Measurements from ENCODE around the gene SLC25A41.
"Not testable (repeated sequence)": the region's sequence is repeated elsewhere in the genome, so short reads cannot be mapped to it uniquely, and the experiment has no call there.

Gene SLC25A41

DNA sequence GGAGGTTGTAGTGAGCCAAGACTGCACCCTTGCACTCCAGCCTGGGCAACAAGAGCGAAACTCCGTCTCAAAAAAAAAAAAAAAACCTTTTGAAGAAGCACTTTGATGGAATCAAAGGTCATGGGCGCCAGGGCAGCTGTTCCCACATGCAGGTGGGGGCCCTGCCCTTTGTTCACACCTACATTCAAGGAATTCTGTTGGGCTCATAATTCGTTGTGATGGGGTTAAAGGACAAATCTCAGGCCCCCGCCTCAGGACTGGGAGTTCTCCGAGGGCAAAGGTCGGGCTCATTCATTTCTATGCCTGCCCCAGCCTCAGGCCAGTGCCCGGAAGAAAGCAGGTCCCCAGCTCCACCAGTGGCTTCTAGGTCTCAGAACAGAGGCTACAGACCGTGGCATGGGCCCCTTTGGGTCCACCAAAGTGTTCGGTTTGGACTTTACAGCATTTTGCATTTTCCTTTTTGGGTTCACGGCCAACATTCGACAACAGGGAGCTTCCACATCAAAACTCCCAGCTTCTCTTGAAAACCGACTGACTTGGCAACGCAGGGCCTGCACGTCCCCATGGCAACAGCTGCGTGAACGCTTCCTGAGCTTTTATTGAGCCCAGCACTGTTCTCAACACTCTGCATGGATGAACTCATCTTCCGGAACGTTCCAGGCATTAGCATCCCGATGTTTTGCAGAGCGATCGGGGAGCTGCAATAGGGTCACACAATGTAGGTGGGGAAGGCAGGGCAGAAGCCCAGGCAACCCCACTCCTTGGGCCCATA, 30.5 kb downstream of the SLC25A41 start:
- DNase-seq: no peak

DNA sequence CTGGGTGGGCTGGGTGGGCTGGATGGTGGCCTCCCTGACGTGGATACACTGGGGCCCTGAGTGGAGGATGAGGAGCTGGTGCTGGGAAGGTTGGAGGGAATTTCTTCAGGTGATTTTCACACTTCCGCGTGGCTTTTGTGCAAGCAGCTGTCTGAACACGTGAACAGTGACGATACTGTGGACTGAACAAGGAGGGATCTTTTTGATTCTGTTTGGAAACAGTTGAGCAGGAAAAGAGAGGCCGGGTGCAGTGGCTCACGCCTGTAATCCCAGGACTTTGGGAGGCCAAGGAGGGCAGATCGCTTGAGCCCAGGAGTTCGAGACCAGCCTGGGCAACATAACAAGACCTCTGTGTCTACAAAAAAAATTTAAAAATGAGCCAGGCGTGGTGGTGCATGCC, 31.5 kb downstream of the SLC25A41 start:
- no peak for DNase-seq

DNA sequence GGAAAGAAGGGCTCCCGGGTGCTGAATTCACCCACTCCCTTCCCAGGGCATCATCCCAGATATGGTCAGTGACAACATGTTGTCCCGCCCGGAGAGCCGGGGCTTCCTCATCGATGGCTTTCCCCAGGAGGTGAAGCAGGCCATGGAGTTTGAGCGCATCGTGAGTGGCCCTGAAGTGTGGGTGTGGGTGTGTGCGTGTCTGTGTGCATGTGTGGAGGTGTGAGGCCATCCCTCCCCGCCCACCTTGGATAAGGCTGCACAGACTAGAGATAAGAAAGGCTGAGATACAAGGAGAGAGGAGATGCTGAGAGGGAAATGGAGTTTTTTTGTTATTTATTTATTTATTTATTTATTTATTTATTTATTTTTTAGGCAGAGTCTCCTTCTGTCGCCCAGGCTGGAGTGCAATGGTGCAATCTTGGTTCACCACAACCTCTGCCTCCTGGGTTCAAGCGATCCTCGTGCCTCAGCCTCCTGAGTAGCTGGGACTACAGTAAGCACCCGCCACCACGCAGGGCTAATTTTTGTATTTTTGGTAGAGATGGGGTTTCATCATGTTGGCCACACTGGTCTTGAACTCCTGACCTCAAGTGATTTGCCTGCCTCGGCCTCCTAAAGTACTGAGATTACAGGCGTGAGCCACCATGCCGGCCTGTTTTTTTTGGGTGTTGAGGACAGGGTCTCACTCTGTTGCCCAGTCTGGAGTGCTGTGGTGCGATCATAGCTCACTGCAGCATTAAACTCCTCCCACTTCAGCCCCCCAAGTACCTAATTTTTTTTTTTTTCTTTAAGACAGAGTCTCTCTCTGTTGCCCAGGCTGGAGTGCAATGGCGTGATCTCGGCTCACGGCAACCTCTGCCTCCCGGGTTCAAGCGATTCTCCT, 33.3 kb downstream of the SLC25A41 start:
- not testable (repeated sequence) for DNase-seq

DNA sequence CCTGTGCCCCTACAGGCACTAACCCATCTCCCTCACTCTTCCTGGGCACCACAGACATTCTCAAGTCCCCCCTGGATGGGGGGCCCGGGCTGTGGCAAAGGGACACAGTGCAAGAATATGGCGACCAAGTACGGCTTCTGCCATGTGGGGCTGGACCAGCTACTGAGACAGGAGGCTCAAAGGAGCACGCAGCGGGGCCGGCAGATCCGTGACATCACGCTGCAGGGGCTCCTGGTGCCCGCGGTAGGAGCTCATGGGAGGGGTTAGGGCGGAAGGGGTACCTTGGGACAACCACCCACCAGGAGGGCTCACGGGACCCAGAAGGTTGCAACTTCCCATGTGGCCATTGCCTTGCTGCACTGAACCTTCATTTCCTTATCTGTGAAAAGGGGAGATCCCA, 37.3 kb downstream of the SLC25A41 start:
- DNase-seq: no peak

DNA sequence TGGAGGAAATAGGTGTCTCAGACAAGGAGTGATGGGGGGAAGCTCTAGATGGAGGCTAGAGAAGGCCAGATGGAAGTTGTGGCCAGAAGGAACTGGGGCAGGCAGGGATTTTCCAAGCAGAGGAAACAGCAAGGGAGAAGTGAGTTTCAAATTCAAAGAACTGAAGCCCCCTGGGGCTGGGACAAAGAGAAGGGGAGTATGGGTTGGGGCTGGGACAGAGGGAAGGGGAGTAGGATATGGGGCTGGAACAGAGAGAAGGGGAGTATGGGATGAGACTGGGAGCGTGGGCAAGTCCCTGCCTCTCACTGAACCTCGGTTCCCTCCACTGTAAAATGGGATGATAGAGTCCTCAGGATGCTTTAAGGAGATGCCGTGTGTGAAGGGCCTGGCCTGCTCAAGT, 38.7 kb downstream of the SLC25A41 start:
- no peak for DNase-seq

DNA sequence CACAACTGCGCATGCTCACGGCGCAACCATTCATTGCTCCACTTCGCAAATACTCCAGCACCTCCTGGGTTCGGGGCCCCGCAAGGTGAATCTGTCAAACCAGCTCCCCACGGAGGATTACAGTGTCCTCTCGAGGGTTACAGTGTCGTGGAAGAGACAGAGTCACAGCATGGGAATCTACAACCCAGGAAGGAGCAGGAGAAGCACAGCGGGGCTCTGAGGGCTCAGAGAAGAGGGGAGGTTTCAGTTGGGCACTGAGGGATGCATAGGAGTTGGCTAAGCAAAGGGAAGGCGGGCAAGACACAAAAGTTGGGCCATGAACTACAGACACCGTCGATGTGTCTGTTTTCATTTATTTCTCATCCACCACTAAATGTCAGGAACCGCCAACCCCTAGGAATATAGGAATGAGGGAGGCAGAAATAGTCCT, 39.6 kb downstream of the SLC25A41 start:
- DNase-seq: peak in 1 of 2 experiments; percentile 90

DNA sequence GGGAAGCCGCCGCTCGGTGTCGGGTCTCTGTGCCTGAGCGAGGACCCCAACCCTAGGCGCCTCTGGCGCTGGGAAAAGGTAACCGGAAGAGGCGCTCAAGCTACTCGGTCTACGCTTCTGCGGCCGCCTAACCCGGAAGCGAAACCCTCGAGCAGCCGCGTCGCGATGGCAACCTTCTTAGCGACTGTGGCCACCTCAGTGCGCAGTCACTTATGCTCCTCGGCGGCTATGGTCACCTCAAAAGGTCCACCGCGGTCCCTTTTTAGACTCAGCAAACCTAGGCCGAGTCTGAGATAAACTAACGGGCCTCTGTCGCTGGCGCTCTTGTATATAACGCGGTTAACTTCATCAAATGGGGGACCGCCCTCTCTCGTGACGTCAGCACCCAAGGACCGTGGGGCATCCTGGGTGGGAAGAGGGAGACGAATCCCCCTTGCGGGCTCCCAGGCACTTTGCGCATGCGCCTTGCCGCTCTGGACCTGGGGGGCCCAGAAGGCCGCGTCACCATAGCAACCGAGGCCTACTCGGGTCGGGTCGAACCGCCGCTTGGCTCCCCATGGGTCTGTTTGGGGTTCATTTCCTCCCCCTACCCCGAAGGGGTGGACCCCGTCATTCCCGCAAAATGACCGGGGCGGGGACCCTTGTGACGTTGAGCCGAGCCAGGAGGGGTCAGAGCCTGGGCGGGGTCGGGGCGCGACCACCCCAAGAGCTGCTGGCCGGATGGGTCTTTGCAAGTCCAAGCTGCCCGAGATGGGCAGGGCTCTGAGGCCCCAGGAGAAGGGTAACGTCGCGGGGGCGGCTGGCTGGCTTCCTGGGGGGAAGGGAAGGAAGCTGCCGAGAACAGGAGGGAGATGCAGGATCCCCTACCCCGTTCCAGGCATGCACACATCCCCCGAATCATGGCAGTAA, 40.2 kb downstream of the SLC25A41 start, which contains the start of gene GTF2F1:
Gene GTF2F1 (minus strand): TSS at position 91 of the 909 bp plus-strand sequence. CDS start 169 bp downstream, outside the sequence.
- peak; percentile 89 to 91 for DNase-seq

DNA sequence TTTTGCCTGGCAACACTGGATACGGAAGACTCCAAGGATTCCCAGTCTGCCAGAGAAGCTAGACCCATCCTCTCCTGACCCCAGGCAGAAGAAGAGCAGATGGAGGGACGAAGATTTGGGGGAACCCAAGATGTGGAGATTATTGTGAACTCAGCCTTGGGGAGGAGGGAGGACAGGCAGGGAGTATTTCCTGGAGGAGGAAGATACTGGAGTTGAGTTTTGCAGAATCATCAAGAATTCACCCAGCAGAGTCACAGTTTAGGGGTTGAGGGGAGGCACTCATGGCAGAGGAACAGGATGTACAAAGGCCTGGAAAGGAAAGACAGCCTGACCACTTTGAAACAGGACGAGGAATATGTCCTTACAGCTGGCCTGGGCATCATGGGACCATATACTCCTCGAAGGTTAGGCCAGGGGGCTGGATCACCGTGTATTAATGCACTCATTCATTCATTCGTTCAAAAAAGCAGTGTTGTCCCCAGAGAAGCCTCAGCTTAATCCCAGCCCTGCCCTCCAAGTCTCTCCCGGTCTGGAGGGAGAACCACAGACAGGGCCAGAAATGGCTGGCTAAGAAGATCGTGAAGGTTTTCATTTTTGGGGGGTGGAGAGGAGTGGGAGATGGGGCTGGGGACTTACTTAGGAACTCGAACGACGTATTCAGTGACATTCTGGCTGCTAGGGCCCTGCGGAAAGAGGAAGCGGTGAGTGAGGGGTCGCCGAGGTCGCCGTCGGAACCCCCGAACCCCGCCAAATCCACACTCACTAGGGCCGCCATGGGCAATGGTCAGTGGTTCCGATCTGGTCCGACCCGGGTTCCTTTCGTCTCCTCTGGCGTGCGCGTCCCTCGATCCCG, 41.1 kb downstream of the SLC25A41 start:
- no peak for DNase-seq

DNA sequence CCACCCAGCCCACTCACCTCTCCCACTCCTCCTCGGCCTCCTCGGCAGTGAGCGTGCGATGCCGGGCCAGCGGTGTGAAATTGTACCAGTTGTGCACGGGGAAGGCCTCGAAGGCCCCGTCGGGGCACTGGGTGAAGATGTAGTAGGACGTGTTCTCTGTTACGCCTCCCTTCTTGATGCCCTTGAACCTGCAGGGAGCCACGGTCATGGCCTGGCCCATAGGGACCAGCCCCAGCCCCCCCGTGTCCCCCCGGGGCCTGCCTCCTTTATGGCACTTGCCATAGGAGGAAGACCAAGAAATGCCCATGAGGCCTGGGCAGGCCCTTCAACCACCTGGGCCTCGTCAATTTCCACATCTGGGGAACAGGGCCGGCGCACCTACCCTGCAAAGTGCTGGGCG, 46.2 kb downstream of the SLC25A41 start:
- DNase-seq: no peak

DNA sequence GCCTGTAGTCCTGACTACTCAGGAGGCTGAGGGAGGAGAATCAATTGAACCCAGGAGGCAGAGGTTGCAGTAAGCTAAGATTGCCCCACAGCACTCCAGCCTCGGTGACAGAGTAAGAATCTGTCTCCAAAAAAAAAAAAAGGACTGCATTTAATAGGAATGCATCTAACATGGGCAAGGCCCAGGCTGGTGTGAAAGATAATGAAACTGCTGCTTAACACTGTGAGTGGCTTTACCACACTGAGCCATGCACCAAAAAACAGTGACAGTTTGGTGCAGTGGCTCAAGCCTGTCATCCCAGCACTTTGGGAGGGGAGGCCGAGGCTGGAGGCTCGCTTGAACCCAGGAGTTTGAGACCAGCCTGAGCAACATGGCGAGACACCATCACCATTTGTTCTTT, 49.2 kb downstream of the SLC25A41 start:
- no peak for DNase-seq

DNA sequence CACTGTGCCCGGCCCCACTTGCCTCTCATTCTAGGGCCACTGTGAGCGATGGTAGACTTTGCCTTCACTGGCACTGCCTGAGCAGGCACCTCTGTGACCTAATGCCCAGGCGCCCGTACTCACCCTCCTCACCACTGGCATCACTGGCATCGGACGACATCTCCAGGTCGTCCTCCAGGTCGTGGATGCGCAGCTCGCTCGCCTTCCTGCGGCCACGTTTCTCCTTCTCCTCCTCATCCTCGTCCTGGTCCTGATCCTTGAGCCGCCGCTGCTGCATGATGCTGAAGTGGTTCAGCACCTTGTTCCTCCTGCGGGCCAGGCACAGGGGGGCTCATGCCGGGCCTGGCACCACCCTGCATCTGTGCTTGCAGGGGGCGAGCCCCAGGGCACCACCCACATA, 50.4 kb downstream of the SLC25A41 start:
- DNase-seq: no peak

DNA sequence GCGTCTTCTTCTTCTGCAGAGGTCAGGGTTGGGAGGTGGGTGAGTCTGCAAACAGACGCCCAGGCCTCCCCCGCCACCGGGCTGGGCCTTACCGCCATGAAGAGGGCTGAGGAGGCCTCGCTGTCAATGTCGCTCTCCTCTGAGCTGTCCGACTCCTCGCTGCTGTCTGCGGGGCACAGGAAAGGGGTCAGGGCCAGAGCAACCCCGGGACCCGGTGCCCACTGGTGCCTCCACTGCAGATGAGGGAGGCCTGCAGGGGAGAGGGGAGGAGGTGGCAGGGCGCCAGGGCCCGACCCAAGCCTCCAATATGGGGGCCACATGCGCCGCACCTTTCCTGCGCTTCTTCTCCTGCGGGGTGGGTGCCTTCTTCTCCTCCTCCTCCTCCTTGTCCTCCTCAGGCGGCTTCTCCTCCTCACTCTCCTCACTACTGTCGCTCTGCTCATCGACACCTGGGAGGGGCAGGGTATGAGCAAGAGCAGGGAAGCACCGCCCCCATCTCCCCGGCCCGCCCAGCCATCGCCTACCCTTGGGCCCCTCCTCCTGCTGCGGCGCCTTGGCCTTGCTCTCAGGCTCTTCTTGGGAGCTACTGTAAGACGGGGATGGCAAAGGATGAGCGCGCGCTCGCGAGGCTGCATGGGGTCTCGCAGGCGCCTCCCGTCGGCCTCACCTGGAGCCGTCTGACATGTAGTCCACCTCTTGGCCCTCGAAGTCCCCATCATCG, 52.4 kb downstream of the SLC25A41 start:
- no peak for DNase-seq

DNA sequence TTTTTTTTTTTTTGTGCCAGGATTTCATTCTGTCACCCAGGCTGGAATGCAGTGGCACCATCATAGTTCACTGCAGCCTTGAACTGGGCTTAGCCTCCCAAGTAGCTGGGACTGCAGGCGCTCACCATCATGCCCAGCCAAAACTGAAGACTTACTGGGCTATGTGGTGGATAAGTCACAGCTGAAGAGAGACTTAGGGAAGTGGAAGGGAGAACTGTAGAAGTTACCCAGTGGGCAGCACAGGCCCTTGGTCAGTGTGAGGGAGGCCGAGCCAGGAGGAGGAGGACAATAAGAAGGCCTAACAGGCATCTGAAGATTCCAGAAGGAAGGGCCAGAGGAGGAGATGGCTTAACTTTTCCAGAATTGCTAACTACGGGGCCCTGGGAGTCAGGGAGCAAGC, 53.8 kb downstream of the SLC25A41 start:
- DNase-seq: no peak

DNA sequence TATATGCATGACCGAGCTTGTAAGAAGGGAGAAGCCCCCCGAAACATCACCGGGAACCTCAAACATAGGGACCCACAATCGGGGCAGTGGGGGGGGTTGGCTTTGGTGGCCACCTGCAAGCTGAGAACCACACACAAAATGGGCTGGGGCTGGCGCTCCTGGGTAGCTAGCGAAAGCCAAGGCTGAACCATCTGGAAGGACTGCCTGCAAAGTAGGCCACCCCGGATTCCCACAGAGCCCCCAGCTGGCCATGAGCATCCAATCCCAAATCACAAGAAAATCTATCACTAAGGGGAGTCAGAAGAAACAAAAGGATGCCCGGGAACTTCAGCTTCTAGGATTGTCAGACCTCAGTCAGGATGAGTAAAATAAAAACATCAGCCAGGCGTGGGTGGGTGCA, 55.1 kb downstream of the SLC25A41 start:
- DNase-seq: no peak

DNA sequence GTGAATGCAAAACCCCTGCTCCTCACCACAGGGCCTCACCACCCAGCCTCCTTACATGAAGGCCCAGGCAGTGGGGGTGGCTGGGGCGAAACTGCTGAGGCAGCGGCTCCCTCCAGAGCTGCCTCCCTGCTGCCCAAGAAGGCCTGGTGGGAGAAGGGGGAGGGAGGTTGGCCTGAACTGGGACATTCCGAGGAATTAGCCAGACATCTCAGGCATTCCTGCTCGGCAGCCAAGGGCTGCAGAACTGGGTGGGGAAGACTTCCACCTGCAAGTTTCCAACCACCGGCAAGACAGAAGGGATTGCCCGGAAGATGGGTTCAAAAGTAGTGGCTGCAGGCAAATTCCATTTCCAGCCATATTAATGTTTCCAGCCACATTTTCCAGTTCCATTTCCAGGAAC, 55.5 kb downstream of the SLC25A41 start:
- no peak for DNase-seq

DNA sequence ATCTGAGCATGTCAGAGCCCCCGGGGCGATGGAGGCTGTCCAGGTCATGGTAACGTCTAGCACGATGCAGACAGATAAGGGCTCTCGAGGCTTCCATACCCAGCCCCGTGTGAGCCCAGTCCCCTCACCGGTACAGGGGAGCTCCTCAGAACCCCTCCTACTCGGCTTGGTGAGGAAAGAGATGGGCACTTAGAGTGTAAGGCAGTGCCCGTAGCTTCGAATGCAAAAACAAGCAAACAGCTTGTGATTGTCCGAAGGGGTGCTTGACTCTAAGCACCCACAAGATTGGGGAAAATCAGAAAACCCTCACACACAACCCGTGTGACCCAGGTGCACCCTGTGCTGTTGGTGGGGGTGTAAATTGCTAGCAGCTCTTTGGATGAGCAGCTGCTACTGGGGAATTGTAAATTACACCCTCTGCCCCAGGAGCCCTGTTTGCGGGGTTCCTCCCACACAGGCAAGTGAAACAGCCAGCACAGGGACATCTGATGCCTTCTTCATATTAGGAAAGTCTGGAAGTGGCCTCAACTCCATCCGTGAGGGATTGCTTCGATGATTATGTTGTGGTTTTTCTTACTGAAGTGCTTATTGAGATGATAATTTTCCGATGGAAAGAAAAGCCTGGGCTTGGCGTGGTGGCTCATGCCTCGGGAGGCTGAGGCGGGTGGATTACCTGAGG, 56.9 kb downstream of the SLC25A41 start:
- no peak for DNase-seq

All from Kasumi-1 (cell line).